HG03558 (cell line): ENCODE measurements around the gene GLB1L3.
"Not testable (repeated sequence)": the region's sequence is repeated elsewhere in the genome, so short reads cannot be mapped to it uniquely, and the experiment has no call there.

Experiments
- ATAC-seq: cut with Tn5 transposase; IDR thresholded peaks from one replicate; pipeline ENCODE4 v1.9.1; 2021; ENCODE audit warnings: moderate number of reproducible peaks; ENCODE audit not compliant: unreplicated experiment; ENCODE audit errors: extremely low read depth

The GLB1L3 gene

DNA sequence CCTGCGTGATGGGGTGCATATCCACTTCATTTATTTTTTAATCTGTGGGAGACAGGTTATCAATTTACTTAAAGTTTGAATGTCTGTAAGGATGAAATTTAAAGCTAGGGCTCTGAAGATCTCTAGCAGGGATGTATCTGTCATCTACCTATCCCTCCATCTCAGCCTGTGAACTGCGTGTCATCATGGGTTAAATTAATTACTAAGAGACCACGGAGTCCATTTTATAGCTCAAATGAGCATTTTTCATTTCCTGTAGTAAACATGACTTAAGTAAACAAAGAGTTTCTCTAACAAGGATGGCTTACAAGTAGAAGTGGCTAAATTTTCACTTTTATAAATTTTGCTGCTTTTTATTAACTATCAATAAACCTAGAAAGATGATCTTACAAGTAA is 2.9 kb upstream of the GLB1L3 start:
- no peak for ATAC-seq

GRCh38 chr11:134275188-134275533 is 1.0 kb upstream of the GLB1L3 start:
- no peak for ATAC-seq

DNA sequence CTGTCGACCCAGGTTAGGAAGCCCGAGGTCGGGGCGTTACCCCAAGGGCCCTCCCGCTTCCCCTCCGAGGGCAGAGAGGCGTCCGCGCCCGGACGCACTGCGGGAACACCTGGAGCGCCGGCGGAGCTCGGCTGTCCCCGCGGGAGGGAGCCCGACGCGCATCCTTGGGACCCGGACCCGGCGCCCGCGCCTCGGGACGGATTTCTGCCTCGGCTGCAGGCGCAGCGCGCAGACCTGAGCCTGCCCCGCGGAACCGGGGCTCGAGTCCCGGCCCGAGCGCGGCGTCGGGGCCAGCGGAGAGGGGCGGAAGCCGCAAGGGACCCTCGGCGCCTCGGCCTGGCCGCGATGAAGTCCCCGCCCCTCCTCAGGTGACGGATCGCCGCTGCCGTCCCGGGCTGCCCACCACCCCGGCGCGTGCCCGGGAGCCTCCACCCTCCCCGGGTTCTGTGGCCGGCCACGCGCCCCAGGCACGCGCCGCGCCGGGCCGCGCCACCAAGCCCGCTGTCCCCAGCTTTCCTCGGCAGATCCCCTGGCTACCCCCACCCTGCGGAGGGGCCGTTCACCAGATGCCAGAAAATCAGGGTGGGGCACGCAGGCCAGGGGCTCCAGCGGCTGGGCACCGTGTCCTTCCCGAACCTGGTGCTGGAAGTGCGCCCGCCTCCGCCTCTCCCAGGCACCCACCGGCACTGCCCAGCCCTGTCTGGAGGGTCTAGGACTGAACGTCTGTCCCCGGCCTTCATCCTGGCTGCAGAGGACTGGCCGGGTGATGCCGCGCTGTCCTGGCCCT is 410 bp downstream of the GLB1L3 start:
- no peak for ATAC-seq

- no peak for ATAC-seq
Observed at GRCh38 chr11:134277183-134278001, 1.2 kb downstream of the GLB1L3 start.

GRCh38 chr11:134278356-134278755 is 2.2 kb downstream of the GLB1L3 start:
- no peak for ATAC-seq

DNA sequence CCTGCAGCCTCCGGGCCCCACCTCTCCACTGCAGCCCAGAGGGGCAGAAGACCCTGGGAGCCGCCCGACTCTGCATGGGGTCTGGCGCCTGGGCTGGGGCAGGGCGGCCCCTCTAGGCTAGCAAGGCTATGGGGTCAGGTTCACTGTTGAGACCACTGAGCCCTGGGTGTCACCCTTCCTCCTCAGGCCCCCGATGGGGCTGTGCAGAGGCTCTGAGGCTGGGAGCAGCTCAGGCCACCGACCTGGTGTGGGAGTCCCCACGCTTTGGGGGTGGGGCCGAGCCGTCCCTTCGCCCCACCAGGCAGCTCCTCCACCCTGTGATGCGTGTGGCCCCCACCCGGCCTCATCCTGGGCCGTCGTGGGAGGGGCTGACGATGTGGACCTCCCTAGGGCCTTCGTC is 5.5 kb downstream of the GLB1L3 start:
- not testable (repeated sequence) for ATAC-seq

GRCh38 chr11:134282121-134283045 is 6.2 kb downstream of the GLB1L3 start:
- ATAC-seq, result no peak

DNA sequence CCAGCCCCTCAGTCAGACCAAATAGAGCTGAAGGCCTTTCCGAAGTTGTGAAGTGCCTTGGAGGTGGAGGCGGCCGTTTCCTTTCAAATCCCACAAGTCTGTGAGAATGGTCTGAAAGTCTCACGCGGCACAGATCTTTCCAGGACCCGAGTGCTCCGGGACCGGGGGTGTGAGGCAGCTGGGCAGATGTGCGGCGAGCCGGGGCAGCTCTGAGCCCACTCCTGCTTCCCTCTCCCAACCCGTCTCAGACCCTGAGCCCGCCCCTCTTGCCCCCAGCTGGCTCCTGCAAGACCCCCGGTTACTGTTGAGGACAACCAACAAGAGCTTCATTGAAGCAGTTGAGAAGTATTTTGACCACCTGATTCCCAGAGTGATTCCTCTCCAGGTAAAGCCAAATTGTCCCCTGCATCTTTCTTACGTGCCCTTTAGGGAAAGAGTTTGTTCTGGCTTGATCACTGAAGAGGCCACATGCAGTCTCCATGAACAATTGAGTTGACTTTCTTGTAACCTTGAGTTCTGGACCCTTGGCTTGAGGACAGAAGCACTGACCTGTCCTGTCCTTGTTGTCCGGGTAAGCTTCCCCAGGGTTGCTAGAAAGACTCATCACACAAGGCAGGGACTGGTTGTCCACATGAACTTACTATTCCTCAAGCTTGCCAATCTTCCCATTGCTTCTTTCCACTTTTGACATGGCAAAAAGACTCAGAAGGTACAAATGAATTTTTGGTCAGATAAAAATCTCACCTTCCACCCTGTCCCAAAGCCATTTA is 7.5 kb downstream of the GLB1L3 start:
- no peak for ATAC-seq

- ATAC-seq, result not testable (repeated sequence)
Observed at GRCh38 chr11:134284349-134284748, 8.2 kb downstream of the GLB1L3 start.

DNA sequence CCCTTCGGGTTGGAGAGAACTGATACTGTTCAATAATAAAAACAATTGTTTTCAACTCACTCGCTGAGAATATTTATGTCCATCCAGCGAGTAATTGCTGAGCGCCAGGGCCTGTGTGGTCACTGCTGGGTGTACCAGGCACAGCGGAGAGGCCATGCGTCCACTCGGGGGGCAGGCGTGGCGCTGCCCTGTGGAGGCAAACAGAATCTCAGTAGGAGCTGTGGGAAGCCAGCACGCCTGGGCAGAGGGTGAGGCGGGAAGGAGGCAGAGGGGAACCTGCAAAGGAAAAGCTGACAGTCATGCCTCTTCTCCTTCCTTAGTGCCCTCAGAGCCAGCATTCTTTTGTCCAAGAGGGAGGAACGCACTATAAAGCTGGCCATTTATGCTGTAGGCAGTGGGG is 11.4 kb downstream of the GLB1L3 start:
- ATAC-seq, result no peak

- ATAC-seq, result no peak
Observed at GRCh38 chr11:134288486-134288885, 12.3 kb downstream of the GLB1L3 start.

DNA sequence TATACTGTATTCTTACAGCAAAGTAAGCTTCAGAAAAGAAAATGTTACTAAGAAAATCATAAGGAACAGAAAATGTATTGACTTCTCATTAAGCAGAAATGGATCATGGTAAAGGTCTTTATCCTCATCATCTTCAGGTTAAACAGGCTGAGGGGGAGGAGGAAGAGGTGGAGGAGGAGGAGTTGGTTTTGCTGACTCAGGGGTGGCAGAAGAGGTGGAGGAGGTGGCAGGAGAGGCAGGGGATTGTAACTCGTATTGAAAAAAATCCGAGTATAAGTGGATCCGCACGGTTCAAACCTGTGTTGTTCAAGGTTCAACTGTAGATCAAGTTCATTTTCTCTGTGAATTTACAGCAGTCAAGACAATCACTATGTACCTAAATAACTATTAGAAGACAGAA is 13.0 kb downstream of the GLB1L3 start:
- no peak for ATAC-seq

DNA sequence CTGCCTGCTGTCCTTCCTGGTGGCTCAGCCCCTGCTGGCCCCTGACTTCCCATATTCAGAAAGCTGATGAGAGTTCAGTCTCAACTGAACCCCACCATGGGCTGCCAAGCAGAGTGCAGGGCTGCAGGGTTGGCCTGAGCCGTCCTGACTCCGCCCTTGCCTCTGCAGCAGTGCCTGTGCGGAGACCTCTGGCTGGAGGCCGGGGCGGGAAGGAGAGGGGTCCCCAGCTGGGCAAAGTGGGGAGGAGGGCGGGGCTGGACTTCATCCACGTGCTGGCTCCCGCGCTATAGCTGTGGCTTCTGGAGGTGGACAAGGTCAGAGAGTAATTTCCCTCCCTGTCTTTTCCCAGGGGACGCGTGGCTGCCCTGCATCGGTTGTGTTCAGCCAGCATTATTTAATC is 13.6 kb downstream of the GLB1L3 start:
- no peak for ATAC-seq

DNA sequence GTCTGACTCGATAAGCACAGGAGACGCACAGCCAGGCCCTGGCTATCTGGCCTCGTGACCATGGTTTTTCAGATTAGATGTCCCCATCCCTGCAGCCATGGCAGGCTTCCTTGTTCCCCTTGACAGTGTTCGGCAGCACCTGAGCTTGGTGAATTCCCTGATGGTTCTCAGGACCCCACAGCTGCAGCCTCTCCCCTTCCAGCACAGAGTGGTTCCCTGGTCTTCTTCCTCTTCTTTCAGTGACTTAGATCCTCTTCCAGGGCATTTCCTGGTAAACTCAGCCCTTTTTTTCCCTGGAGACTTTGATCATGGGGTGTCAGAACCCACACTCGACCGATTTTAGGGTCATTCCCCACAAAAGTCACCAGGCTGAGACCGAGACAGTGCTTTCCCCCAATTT is 14.5 kb downstream of the GLB1L3 start:
- ATAC-seq, result no peak

DNA sequence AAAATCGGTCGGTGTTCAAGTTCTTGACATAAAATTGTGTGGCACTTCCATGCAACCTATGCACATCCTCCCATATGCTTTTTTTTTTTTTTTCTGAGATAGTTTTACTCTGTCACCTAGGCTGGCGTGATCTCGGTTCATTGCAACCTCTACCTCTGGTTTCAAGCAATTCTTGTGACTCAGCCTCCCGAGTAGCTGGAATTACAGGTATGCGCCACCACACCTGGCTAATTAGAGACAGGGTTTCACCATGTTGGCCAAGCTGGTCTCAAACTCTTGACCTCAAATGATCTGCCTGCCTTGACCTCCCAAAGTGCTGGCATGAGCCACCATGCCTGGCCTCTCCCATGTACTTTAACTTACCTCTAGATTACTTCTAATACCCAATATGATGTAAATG is 15.0 kb downstream of the GLB1L3 start:
- no peak for ATAC-seq

- no peak for ATAC-seq
Observed at GRCh38 chr11:134292661-134293060, 16.5 kb downstream of the GLB1L3 start.

DNA sequence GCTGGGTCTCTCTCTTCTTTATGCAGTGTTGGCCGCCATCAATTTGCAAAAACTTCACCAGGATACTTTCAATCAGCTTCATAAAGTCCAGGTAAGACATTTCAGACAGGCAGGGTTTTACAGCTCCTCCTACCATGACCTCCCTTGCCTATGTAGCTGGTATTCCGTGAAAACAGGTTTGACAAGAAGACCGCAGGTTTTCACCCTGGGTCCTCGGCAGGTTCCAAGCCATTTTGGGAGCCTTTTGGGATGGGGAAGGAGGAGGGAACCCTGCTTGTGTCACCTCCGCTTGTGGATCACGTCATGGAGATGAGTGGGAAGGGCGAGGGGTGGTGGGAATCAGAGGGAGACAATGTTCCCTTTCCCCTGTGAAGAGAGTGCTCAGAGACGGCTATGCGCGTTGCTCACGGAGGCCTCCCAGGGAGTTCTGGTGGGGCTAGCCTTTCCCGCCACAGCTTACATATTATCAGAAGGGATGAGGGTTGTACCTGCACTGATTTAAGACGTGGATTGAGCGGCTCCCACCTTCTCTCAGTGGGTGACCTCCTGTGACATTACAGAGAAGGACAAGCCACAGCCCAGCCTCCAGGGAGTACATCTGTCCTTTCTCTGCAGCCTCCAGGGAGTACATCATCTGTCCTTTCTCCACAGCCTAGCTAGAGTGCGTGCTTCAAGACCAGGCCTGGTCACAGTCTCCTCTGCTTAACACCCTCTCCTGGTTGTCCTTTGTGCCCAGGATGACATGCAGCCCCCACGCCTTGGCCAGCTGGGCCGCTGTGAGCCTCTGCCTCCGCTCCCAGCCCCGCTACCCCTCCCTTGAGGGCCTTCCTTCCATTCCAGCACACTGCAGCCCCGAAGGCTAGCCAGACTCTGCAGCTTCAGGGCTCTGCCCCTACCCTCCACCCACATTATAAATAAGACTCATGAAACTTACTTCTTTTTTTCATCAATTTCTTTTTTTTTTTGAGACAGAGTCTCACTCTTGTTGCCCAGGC is 17.2 kb downstream of the GLB1L3 start:
- ATAC-seq, result no peak

DNA sequence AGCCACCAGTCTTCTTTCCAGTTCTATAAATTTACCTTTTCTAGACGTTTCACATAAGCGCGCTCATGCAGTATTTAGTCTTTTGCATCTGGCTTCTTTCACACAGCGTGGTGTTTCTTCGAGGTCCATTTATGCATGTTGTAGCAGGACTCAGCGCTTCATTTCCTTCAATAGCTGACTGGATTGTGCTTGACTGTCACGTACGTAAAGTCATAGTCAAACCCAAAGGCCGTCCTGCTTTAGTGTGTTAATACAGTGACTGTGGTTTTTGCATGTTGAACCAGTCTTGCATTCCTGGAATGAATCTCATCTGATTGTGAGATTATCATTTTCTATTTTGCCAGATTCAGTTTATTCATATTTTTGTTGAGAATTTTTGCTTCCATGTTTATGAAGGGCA is 18.5 kb downstream of the GLB1L3 start:
- no peak for ATAC-seq

GRCh38 chr11:134312223-134312622 is 36.0 kb downstream of the GLB1L3 start:
- no peak for ATAC-seq
